Testis (tissue), 2 donors: ENCODE data around the gene PFKFB4.

Experiments used
- POLR2A ChIP-seq: fragments of 450-650 bp; IDR thresholded peaks from one replicate; pipeline ENCODE4 v1.6.1; 2017; ENCODE audit warnings: antibody characterized with exemption, mild to moderate bottlenecking, moderate library complexity
- TF ChIP-seq, protein P1 (sequence below), 3 experiments: fragments of 450-650 bp in 2 of 3; fragments of 200-600 bp in 1 of 3; sonication (generic) in 1 of 3; IDR thresholded peaks; one replicate each; pipeline ENCODE4 v1.5.1; 2016 to 2019; ENCODE audit warnings: antibody characterized with exemption in 3 of 3, mild to moderate bottlenecking in 2 of 3, moderate library complexity in 1 of 3

DNA sequence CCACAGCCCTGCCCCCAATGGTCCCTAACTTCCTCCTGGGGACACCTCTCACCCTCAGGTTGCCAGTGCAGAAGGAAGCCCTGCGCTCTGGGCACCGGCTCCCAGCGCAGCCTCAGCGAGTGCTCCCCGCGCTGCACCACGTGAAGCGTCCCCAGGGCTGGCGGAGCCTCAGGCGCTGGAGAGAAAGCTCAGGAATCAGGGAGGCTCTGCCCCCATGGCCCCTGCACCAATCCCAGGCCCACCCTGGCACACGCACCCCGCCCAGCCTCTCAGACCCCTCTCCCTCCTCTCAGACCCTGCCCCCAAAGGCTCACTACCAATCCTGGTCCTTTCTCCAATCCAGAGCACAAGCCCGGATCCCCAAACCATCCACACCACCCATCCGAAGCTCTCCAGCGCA is 31.6 kb upstream of the PFKFB4 start:
- TF ChIP-seq, protein P1, sequence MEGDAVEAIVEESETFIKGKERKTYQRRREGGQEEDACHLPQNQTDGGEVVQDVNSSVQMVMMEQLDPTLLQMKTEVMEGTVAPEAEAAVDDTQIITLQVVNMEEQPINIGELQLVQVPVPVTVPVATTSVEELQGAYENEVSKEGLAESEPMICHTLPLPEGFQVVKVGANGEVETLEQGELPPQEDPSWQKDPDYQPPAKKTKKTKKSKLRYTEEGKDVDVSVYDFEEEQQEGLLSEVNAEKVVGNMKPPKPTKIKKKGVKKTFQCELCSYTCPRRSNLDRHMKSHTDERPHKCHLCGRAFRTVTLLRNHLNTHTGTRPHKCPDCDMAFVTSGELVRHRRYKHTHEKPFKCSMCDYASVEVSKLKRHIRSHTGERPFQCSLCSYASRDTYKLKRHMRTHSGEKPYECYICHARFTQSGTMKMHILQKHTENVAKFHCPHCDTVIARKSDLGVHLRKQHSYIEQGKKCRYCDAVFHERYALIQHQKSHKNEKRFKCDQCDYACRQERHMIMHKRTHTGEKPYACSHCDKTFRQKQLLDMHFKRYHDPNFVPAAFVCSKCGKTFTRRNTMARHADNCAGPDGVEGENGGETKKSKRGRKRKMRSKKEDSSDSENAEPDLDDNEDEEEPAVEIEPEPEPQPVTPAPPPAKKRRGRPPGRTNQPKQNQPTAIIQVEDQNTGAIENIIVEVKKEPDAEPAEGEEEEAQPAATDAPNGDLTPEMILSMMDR (IDR thresholded peaks at IDR 0.05) = no peak
- no peak for TF ChIP-seq POLR2A
